ENCODE results near the gene COL6A2.

Gene COL6A2

DNA sequence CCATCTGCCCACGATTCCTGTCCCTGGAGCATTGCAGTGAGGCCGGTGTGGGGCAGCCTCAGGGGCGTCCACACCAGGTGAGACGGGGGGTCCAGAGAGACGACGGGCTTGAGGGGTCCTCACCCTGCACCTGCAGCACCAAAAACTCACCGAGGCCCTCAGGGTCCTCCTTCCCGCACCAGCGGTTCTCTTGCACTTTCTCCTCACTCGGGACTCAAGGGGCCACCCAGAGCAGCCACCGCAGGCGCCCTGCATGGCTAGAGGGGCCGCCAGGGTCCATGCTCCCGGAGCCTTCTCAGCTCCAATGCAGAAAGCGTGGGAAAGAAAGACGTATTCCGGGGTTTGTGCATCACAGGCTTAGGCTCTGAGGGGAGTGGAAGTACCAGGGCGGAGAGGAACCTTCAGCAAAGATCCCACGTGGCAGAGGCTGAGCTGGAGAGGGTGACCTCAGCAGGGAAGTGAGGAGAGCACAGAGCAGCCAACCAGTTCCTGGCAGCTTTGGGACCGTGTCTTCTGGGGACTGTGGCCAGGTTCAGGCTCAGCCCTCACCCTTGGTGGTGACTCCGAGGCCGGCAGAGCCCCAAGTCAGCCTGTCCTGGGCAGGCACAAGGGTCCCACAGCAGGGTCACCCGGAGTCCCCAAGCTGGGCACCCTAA is 19.5 kb upstream of the COL6A2 start:
- TF ChIP-seq Cebpa-rat (IDR thresholded peaks at IDR 0.05), result no peak
- Histone ChIP-seq H3K4me3 (no peak overlapping the region), H3K4me2 (peak overlapping the region; percentile 47), H3K9ac (no peak overlapping the region), H3K27ac (no peak overlapping the region), H4K20me1 (no peaks in the 10 kb centered on the region), H3K9me3 (no peaks in the 10 kb centered on the region), H3K27me3 (no peaks in the 10 kb centered on the region), H3K36me3 (no peaks in the 10 kb centered on the region), H3K4me1 (peaks cover 41% of the 10 kb centered on the region)

DNA sequence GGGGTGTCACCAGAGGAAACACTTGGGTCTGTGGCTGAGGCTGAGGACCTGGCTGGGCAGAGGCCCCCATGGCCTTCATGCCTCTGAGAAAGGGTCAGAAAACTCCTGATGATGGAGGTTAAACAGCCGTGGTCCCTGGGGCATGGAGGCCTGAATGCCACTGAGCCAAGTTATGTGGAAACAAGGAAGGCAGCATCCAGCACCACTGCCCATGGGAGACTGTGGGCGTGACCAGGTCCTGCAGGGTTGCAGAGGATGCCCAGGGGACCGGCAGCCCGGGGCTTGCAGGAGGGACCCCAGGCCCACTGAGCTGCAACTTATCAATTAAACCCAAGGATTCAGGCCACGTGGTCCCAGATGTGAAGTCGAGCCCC is 18.9 kb upstream of the COL6A2 start:
- H3K4me1 ChIP-seq, result peaks cover 41% of the 10 kb centered on the region
- no peak for TF ChIP-seq Cebpa-rat (IDR thresholded peaks at IDR 0.05)
- no peak overlapping the region for H3K27ac ChIP-seq
- no peak overlapping the region for H3K9ac ChIP-seq
- no peaks in the 10 kb centered on the region for H3K9me3 ChIP-seq
- peak overlapping the region; percentile 47 for H3K4me2 ChIP-seq
- no peaks in the 10 kb centered on the region for H3K36me3 ChIP-seq
- no peaks in the 10 kb centered on the region for H4K20me1 ChIP-seq
- no peak overlapping the region for H3K4me3 ChIP-seq
- no peaks in the 10 kb centered on the region for H3K27me3 ChIP-seq

DNA sequence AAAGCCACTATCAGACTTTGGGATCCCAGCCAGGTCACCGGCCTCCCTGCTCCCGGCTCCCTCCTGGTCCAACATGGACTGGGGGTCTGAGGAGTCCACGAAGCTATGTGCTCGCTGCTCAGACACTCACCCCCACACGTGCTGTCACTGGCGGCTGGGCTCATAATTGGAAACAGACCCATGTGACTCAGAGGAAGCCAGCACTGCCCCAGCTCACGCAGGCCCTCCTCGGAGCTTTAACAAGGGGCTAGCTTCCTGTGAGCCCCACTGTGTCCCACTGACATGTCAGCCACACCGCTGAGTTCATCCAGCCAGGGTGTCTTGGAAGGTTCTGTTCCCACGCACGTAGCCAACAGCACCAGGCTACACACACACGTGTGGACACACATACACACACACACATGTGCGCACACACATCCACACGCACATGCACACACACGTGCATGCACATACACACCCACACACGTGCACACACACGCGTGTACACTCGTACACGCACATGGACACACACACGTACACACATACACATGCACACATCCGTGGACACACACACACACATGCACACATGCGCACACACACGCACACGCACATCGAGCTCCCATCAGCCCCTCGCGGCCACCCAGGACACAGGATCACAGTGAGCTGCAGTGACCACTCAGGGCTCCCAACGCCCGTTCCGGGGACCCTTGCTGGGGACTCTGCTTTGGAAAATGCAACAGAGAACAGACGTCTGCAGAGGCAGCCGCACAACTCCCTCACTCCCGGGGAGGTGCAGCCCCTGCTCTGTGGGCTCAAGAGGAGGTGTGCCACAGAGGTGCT is 18.4 kb upstream of the COL6A2 start:
- Histone ChIP-seq H3K4me3 (no peak overlapping the region), H3K9ac (no peak overlapping the region), H3K27me3 (no peaks in the 10 kb centered on the region), H3K9me3 (no peaks in the 10 kb centered on the region), H3K4me2 (peak overlapping the region; percentile 47), H3K36me3 (no peaks in the 10 kb centered on the region), H3K4me1 (peaks cover 41% of the 10 kb centered on the region), H3K27ac (no peak overlapping the region), H4K20me1 (no peaks in the 10 kb centered on the region)
- no peak for TF ChIP-seq Cebpa-rat (IDR thresholded peaks at IDR 0.05)

DNA sequence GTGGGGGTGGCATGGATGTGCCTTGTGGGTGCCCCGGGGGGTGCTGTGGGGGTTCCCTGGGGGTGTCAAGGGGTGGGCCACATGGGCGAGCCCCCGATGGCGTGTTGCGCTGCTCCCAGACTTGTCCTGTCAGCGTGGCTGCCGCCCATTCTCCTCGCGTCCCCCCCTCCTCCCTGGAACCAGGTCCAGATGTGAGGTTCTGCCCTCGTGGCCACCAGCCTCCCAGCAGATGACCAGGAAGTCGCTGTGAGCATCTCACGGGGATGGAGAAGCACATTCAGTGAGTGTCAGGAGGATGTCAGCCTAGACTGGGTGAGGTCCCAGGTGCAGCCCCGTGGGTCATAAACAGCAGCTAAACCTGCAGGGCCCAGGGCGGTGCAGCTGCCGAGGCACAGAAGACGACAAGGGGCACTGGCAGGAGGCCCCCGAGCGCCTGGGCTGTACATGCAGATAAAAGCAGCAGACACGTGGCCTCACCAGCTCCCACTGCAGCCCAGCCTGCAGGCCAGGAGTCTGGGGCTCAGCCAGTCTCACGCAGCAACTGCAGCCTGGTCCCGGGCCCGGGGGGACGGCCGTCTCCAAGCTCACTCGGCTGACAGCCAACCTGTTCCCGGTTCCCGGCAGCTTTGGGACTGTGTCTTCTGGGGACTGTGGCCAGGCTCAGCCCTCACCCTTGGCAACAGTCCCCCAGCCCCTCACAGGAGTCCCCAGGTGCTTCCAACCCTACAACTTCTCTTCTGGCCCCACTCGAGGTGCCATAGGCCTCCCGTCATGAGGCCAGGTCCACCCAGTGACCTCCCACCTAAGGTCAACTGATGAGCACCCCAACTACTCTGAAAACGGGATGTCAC is 17.5 kb upstream of the COL6A2 start:
- Histone ChIP-seq H3K9ac (no peak overlapping the region), H3K36me3 (no peaks in the 10 kb centered on the region), H4K20me1 (no peaks in the 10 kb centered on the region), H3K27me3 (no peaks in the 10 kb centered on the region), H3K4me3 (no peak overlapping the region), H3K4me2 (peak overlapping the region; percentile 14; the same call in 1 of the 2 replicates), H3K9me3 (no peaks in the 10 kb centered on the region), H3K4me1 (peaks cover 41% of the 10 kb centered on the region), H3K27ac (no peak overlapping the region)
- no peak for TF ChIP-seq Cebpa-rat (IDR thresholded peaks at IDR 0.05)

DNA sequence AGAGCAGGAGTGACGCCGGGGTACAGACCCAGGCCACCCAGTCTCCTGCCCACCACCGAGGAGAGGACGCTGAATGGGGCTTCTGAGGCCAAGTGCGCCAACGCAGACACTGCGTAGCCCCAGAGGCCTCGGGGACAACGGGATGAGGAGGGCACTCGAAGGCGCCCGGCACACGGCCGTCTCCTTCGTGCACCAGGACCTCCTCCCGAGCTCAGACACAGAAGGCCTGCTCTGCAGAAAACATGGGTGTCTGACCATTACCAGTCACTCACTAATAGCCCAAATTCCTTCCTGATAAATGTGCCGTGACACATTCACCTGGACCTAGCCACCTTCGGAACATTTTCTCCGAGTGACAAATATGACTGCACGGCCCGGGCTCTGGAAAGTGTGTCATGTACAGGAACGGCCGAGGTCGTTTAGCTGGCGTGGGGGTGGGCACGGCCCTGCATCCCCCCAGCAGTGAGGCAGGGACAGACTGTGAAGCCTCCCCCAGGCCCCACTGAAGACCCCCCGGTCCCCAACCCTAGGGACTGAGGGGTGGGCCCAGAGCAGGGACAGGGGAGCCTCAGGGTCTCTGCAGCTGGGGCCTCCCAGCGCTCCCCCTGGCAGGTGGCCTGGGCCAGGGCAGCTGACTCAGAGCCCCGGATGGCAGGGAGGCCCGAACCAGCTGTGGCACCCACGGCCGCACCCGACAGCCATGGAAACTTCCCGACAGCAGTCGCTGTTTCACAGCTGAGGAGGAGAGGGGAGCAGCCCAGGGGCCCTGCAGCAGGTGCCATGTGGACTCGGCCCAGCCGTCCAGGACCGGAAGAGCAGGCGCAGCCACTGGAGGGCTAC is 16.7 kb upstream of the COL6A2 start:
- H3K4me3 ChIP-seq, result no peak overlapping the region
- H3K4me1 ChIP-seq, result peaks cover 41% of the 10 kb centered on the region
- H3K36me3 ChIP-seq, result no peaks in the 10 kb centered on the region
- peak overlapping the region; percentile 42 for H3K4me2 ChIP-seq
- no peaks in the 10 kb centered on the region for H3K27me3 ChIP-seq
- TF ChIP-seq Cebpa-rat (IDR thresholded peaks at IDR 0.05), result no peak
- H3K9me3 ChIP-seq, result peaks cover 5% of the 10 kb centered on the region; the same call in 1 of the 2 replicates
- no peaks in the 10 kb centered on the region for H4K20me1 ChIP-seq
- H3K27ac ChIP-seq, result no peak overlapping the region
- H3K9ac ChIP-seq, result no peak overlapping the region

DNA sequence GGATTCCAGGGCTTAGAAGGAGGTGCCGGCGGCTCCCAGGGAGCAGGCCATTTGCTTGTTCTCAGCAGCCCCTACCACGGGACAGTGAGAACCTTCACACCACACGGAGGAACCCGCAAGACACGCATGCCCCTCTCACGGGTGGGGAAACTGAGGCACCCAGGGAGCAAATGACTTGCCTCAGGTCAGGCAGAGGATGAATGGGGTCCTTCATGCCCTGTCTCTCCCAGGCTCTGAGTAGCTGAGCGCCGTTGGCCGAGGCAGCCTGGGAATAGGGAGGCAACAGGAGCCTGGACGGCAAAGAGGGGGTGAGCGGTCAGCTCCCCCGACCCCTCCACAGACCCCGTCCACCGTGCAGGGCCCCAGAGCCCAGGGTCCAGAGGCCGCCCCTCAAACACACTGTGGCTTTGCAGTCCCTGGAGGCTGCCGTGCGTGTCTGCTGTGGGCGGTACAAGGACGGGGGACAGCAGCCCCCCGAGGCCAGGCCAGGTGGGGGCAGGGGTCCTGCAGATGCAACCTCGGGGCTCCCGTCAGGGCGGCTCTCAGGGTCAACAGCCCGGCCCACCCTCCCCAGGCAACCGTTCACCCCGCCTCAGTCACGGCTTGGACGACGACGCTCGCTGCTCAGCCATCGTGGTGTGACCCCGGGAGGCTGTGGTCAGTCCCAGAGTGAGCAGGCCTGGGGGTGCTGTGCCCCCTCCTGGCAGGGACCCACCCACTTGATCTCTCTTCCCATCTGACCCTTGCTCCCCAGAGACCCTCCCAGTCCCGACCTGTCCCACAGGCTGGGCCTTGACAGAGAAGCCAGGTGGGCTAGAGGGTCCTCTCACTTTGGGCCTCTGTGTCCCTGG is 15.8 kb upstream of the COL6A2 start:
- Histone ChIP-seq H3K4me1 (peaks cover 41% of the 10 kb centered on the region), H3K36me3 (no peaks in the 10 kb centered on the region), H3K4me3 (no peak overlapping the region), H3K9ac (no peak overlapping the region), H3K4me2 (peak overlapping the region; percentile 42), H3K27me3 (no peaks in the 10 kb centered on the region), H4K20me1 (no peaks in the 10 kb centered on the region), H3K27ac (no peak overlapping the region), H3K9me3 (peaks cover 13% of the 10 kb centered on the region)
- TF ChIP-seq Cebpa-rat (IDR thresholded peaks at IDR 0.05), result no peak

DNA sequence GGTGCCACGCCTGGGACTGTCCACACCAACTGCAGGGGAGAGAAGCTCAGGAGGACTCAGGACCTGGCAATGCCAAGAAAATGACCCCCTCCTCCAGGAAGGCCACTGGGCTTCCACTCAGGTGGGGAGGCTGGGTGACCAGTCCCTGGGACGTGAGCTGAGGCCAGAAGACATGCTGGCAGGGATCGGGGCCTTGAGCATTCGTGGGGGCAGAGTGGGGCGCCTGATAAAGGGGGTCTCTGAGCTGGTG is 15.3 kb upstream of the COL6A2 start:
- no peak overlapping the region for H3K4me2 ChIP-seq
- no peaks in the 10 kb centered on the region for H3K27me3 ChIP-seq
- peaks cover 19% of the 10 kb centered on the region for H3K9me3 ChIP-seq
- TF ChIP-seq Cebpa-rat (IDR thresholded peaks at IDR 0.05), result no peak
- no peaks in the 10 kb centered on the region for H3K36me3 ChIP-seq
- H3K4me3 ChIP-seq, result no peak overlapping the region
- H3K9ac ChIP-seq, result no peak overlapping the region
- H3K27ac ChIP-seq, result no peak overlapping the region
- H3K4me1 ChIP-seq, result peaks cover 41% of the 10 kb centered on the region
- H4K20me1 ChIP-seq, result no peaks in the 10 kb centered on the region

DNA sequence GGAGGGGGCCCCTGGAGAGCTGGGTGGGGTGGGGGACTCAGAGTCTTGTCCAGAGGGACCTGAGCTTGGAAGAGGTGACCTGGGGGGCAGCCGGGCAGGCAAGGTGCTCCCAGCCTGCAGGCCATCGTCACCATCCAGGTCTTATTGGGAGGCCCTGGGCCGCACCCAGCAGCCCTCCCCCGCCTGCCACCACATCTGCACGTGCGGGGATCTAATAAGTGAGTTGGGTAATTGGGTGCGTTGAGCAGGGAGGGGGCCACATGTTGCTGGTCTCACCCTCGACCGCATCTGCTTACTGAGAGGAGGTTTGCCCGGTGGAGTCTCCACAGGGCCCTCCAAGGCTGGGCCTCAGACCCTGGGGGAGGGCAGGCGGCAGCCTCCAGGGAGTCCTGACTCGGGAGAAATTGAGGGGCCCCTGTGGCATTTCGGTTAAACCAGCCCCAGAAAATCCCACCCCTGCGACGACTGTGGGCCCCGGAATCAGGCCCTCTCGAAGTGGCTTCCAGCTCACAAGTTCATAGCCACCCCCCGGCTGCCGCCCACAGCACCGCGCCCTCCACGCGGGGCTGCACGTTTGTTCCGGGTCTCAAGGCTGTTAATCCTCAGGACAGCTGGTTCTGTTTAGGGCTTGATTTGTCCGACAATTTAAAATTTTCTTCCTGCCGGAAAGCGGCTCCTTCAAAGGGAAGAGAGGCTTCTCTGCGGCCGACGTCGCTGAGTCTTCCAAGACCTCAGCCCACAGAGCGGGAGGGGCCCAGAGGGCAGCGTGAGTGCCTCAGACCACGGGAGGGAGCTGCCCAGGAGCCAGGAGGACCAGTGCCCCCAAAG is 14.7 kb upstream of the COL6A2 start:
- no peak overlapping the region for H3K27ac ChIP-seq
- H3K4me2 ChIP-seq, result no peak overlapping the region
- no peaks in the 10 kb centered on the region for H3K36me3 ChIP-seq
- no peak for TF ChIP-seq Cebpa-rat (IDR thresholded peaks at IDR 0.05)
- H3K27me3 ChIP-seq, result no peaks in the 10 kb centered on the region
- peaks cover 40% of the 10 kb centered on the region for H3K4me1 ChIP-seq
- H3K9me3 ChIP-seq, result peaks cover 24% of the 10 kb centered on the region
- no peaks in the 10 kb centered on the region for H4K20me1 ChIP-seq
- H3K4me3 ChIP-seq, result no peak overlapping the region
- no peak overlapping the region for H3K9ac ChIP-seq

Measured in BLaER1 (cell line).